Measurements from ENCODE around the gene THOC6.
"Not testable (repeated sequence)": the region's sequence is repeated elsewhere in the genome, so short reads cannot be mapped to it uniquely, and the experiment has no call there.

THOC6 gene

GRCh38 chr16:3057181-3058138, 33.6 kb downstream of the THOC6 start:
- DNase-seq, result no peak

- DNase-seq, result peak; percentile 41
These were observed 34.5 kb downstream of the THOC6 start for GRCh38 chr16:3058139-3059030.

GRCh38 chr16:3059041-3059722, 35.3 kb downstream of the THOC6 start:
- DNase-seq, result peak; percentile 81

- DNase-seq, result no peak
These were observed 35.9 kb downstream of the THOC6 start for GRCh38 chr16:3059723-3060242.

GRCh38 chr16:3060339-3061127, 36.7 kb downstream of the THOC6 start:
- no peak for DNase-seq

GRCh38 chr16:3062553-3062952, 38.7 kb downstream of the THOC6 start:
- no peak for DNase-seq

- DNase-seq, result no peak
These were observed 40.0 kb downstream of the THOC6 start for GRCh38 chr16:3063625-3064386.

- DNase-seq, result peak; percentile 56
These were observed 41.4 kb downstream of the THOC6 start, which contains the start of gene IL32 for GRCh38 chr16:3065069-3065741. TSS of gene IL32 (plus strand) at chr16:3065640. CDS start at chr16:3065812, 172 bp downstream.

- DNase-seq, result no peak
These were observed 42.1 kb downstream of the THOC6 start for GRCh38 chr16:3065742-3066439.

- no peak for DNase-seq
These were observed 42.6 kb downstream of the THOC6 start for GRCh38 chr16:3066440-3066748.

- DNase-seq, result no peak
These were observed 44.7 kb downstream of the THOC6 start for GRCh38 chr16:3068487-3068886.

GRCh38 chr16:3069146-3069545, 45.3 kb downstream of the THOC6 start:
- DNase-seq, result not testable (repeated sequence)

- no peak for DNase-seq
These were observed 46.8 kb downstream of the THOC6 start for GRCh38 chr16:3070608-3071111.

- no peak for DNase-seq
These were observed 47.8 kb downstream of the THOC6 start for GRCh38 chr16:3071655-3072054.

- DNase-seq, result not testable (repeated sequence)
These were observed 48.3 kb downstream of the THOC6 start for GRCh38 chr16:3072148-3072547.

- DNase-seq, result not testable (repeated sequence)
These were observed 48.9 kb downstream of the THOC6 start for GRCh38 chr16:3072576-3073263.

GRCh38 chr16:3073448-3073847, 49.6 kb downstream of the THOC6 start:
- no peak for DNase-seq

- peak; percentile 51 for DNase-seq
These were observed 51.2 kb downstream of the THOC6 start for GRCh38 chr16:3074860-3075522.

Measured in effector CD8-positive, alpha-beta T cell (primary cell).